Hepatocyte (in vitro differentiated cells): ENCODE results near the gene SLBP. TPM values are rescaled to one million over a fixed set of nuclear protein-coding genes. Genes with fewer than 3 reads are reported as not detected.
"Not testable (repeated sequence)": the region's sequence is repeated elsewhere in the genome, so short reads cannot be mapped to it uniquely, and the experiment has no call there.

Source experiments
- DNase-seq: peaks from one replicate; pipeline ENCODE4 v3.0.0-alpha.2; 2016; ENCODE audit warnings: low spot score
- H2AFZ ChIP-seq: fragments of 200-600 bp; sonication (generic); 2 replicates; pipeline ENCODE4 v1.6.0; 2016; ENCODE audit warnings: antibody characterized with exemption, mild to moderate bottlenecking
- H3K27ac ChIP-seq: fragments of 200-600 bp; sonication (generic); 2 replicates; pipeline ENCODE4 v1.5.1; 2016; ENCODE audit warnings: mild to moderate bottlenecking
- H3K27me3 ChIP-seq: fragments of 200-600 bp; sonication (generic); 2 replicates; pipeline ENCODE4 v1.6.1; 2016
- H3K36me3 ChIP-seq: fragments of 200-600 bp; sonication (generic); replicated peaks from 2 replicates; pipeline ENCODE4 v1.5.1; 2016; ENCODE audit warnings: low read depth; ENCODE audit not compliant: insufficient read depth
- H3K4me1 ChIP-seq: fragments of 200-600 bp; sonication (generic); 2 replicates; pipeline ENCODE4 v1.5.1; 2016; ENCODE audit warnings: mild to moderate bottlenecking, moderate library complexity; ENCODE audit not compliant: insufficient read depth
- H3K4me2 ChIP-seq: fragments of 200-600 bp; sonication (generic); 2 replicates; pipeline ENCODE4 v1.6.0; 2016
- H3K4me3 ChIP-seq: fragments of 200-600 bp; sonication (generic); 2 replicates; pipeline ENCODE4 v1.5.1; 2016; ENCODE audit warnings: mild to moderate bottlenecking
- H3K79me2 ChIP-seq: fragments of 200-600 bp; sonication (generic); 2 replicates; pipeline ENCODE4 v1.6.0; 2017; ENCODE audit warnings: mild to moderate bottlenecking
- H3K9me2 ChIP-seq: fragments of 200-600 bp; sonication (generic); replicated peaks from 2 replicates; pipeline ENCODE4 v1.6.0; 2017; ENCODE audit warnings: mild to moderate bottlenecking; ENCODE audit not compliant: insufficient read depth
- H3K9me3 ChIP-seq: fragments of 200-600 bp; sonication (generic); 2 replicates; pipeline ENCODE4 v1.5.1; 2016; ENCODE audit warnings: low read depth, mild to moderate bottlenecking
- H4K20me1 ChIP-seq: fragments of 200-600 bp; sonication (generic); 2 replicates; pipeline ENCODE4 v1.6.0; 2016; ENCODE audit warnings: mild to moderate bottlenecking; ENCODE audit not compliant: insufficient read depth, poor library complexity, severe bottlenecking
- EZH2 ChIP-seq: fragments of 200-600 bp; sonication (generic); IDR thresholded peaks from 2 replicates; pipeline ENCODE4 v1.6.1; 2016; ENCODE audit warnings: antibody characterized with exemption, mild to moderate bottlenecking, borderline replicate concordance
- EZH2phosphoT487 ChIP-seq: fragments of 200-600 bp; sonication (generic); IDR thresholded peaks from one replicate; pipeline ENCODE4 v1.6.1; 2018; ENCODE audit warnings: antibody characterized with exemption, mild to moderate bottlenecking, low read depth, moderate library complexity; ENCODE audit not compliant: unreplicated experiment, severe bottlenecking
- WGBS: methylation state at CpG from one replicate; pipeline ENCODE4 v1.1.6; 2016; ENCODE audit warnings: low lambda C conversion rate; ENCODE audit errors: missing lambda C conversion rate; 5-methylcytosine and 5-hydroxymethylcytosine counted together
- polyA plus RNA-seq: library from polyadenylated mRNA; unstranded; fragments of >200 nt; fragmentation: Nextera tagmentation; extraction: Ambion mirVana; gene quantifications from 2 replicates; pipeline ENCODE4 v1.2.1, GENCODE V29; 2016
- total RNA-seq: library from RNA; depleted of rRNA; stranded (reverse); fragments of >200 nt; gene quantifications from 2 replicates; pipeline ENCODE4 v1.2.3, GENCODE V29; 2014
- TF ChIP-seq, protein P1 (sequence below): fragments of 200-600 bp; sonication (generic); IDR thresholded peaks from 2 replicates; pipeline ENCODE4 v1.5.1; 2016; ENCODE audit warnings: antibody characterized with exemption, mild to moderate bottlenecking; ENCODE audit not compliant: poor library complexity

SLBP gene
- total and polyA plus RNA-seq, 2 experiments from 2014 or later = 82.5 to 84.0 TPM

DNA sequence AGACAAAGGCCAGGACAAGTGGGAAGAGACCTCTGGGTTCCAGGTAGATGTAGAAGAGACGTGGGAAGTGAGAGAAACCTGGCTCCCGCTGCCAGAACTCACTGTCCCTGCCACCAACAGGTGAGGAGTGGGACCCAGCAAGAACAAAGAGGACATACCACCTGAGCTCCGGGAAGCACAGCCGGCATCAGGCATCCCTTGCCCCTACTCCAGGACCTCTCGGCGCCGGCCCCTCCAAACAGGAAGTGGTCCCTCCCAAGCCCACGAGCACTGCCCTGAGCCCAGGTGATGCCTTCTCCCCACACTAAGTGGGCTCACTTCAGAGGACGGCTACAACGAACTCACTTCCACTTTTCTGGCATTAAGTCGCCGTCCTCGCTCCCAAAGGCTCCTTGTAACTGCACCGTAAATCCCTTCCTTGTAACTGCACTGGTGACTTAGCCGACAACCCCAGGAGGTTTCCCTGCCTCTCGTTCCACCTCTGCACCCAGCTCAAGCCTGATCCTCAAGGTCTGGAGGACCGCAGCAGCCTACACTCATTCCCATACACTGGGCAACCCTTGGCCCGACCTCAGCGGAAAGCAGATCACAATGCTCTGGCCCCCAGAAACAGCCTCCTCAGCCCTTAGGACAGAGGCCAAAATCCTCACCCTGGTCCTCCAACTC, 36.9 kb downstream of the SLBP start:
- Histone ChIP-seq H3K4me3 (no peak overlapping the region), H3K4me1 (no peaks in the 10 kb centered on the region), H3K4me2 (no peak overlapping the region), H3K27me3 (no peaks in the 10 kb centered on the region), H3K79me2 (no peaks in the 10 kb centered on the region), H3K9me2 (no peaks in the 10 kb centered on the region), H3K36me3 (no peaks in the 10 kb centered on the region), H4K20me1 (no peaks in the 10 kb centered on the region), H3K9me3 (no peaks in the 10 kb centered on the region), H2AFZ (no peak overlapping the region), H3K27ac (no peak overlapping the region)
- 86% methylated on average over 19 of the region's 19 CpGs for WGBS
- TF ChIP-seq EZH2phosphoT487 (no peak), EZH2 (no peak)
- TF ChIP-seq, protein P1, sequence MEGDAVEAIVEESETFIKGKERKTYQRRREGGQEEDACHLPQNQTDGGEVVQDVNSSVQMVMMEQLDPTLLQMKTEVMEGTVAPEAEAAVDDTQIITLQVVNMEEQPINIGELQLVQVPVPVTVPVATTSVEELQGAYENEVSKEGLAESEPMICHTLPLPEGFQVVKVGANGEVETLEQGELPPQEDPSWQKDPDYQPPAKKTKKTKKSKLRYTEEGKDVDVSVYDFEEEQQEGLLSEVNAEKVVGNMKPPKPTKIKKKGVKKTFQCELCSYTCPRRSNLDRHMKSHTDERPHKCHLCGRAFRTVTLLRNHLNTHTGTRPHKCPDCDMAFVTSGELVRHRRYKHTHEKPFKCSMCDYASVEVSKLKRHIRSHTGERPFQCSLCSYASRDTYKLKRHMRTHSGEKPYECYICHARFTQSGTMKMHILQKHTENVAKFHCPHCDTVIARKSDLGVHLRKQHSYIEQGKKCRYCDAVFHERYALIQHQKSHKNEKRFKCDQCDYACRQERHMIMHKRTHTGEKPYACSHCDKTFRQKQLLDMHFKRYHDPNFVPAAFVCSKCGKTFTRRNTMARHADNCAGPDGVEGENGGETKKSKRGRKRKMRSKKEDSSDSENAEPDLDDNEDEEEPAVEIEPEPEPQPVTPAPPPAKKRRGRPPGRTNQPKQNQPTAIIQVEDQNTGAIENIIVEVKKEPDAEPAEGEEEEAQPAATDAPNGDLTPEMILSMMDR = no peak
- DNase-seq = no peak

DNA sequence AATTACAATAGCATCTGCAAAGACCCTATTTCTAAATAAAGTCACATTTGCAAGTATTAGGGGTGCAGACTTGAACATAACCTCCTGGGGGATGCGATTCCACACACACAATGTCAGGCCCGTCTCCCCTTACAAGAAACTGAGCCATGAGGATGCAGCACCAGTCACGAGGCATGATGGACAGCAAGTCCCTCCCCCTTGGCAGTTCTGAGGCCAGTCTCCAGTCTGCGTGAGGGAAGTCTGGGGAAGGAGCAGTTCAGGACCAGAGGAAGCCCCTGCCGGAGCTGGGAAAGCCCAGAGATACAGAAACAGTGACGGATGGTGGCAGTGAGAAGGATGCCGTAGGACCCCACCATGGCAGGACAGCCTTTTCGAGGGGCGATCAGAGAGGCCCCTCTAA, 37.4 kb downstream of the SLBP start:
- Histone ChIP-seq H3K27me3 (no peaks in the 10 kb centered on the region), H3K9me3 (no peaks in the 10 kb centered on the region), H3K9me2 (no peaks in the 10 kb centered on the region), H3K4me1 (no peaks in the 10 kb centered on the region), H3K36me3 (no peaks in the 10 kb centered on the region), H4K20me1 (no peaks in the 10 kb centered on the region), H3K27ac (no peak overlapping the region), H3K4me3 (no peak overlapping the region), H2AFZ (no peak overlapping the region), H3K79me2 (no peaks in the 10 kb centered on the region), H3K4me2 (no peak overlapping the region)
- WGBS = 70% methylated on average over 9 of the region's 9 CpGs
- TF ChIP-seq EZH2phosphoT487 (no peak), EZH2 (no peak)
- TF ChIP-seq, protein P1 = no peak
- DNase-seq = no peak

DNA sequence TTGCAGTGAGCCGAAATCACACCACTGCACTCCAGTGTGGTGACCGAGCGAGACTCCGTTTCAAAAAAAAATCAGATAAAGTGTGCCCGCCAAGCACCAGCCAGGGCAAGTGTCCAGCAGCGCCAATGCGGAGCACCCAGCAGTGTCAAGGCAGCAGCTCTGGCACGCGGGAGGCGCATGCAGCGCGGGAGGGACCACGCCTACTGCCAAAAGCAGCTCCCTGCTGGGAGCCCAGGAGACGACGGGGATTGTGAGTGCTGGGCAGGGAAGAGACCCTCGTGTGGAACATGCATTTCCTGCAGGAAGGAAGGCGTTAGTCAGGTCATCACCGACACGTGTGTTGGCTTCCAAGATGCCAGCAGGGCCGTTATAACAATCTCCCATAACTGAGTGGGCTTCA, 38.4 kb downstream of the SLBP start:
- DNase-seq = no peak
- Histone ChIP-seq H3K79me2 (no peaks in the 10 kb centered on the region), H3K9me2 (no peaks in the 10 kb centered on the region), H3K4me3 (no peak overlapping the region), H4K20me1 (no peaks in the 10 kb centered on the region), H3K4me2 (no peak overlapping the region), H3K36me3 (no peaks in the 10 kb centered on the region), H3K9me3 (no peaks in the 10 kb centered on the region), H3K27me3 (no peaks in the 10 kb centered on the region), H2AFZ (no peak overlapping the region), H3K27ac (no peak overlapping the region), H3K4me1 (no peaks in the 10 kb centered on the region)
- WGBS = 90% methylated on average over 20 of the region's 20 CpGs
- TF ChIP-seq EZH2 (no peak), EZH2phosphoT487 (no peak)
- TF ChIP-seq, protein P1 = no peak

DNA sequence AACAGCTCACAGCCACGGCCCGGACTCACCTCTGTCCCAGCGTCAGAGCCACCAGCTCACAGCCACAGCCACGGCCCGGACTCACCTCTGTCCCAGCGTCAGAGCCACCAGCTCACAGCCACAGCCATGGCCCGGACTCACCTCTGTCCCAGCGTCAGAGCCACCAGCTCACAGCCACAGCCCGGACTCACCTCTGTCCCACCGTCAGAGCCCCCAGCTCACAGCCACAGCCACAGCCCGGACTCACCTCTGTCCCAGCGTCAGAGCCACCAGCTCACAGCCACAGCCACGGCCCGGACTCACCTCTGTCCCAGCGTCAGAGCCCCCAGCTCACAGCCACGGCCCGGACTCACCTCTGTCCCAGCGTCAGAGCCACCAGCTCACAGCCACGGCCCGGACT, 41.1 kb downstream of the SLBP start:
- not testable (repeated sequence) for H3K4me2 ChIP-seq, H3K79me2 ChIP-seq, H3K4me3 ChIP-seq, H3K9me3 ChIP-seq, H3K9me2 ChIP-seq, H4K20me1 ChIP-seq, H3K4me1 ChIP-seq, H3K36me3 ChIP-seq, H2AFZ ChIP-seq, H3K27me3 ChIP-seq, H3K27ac ChIP-seq, DNase-seq
- 96% methylated on average over 13 of the region's 20 CpGs for WGBS
